Osteoblast (primary cell): ENCODE measurements around the gene BTBD6. TPM values are rescaled to one million over a fixed set of nuclear protein-coding genes. Genes with fewer than 3 reads are reported as not detected.

Experiments
- DNase-seq: peaks from one replicate; pipeline ENCODE4 v3.0.0; 2011; ENCODE audit warnings: low spot score, mixed read lengths; ENCODE audit not compliant: insufficient read length; ENCODE audit errors: missing footprints
- H2AFZ ChIP-seq: 2 replicates; pipeline ENCODE4 v1.6.0; 2011; ENCODE audit warnings: mild to moderate bottlenecking, low read length
- H3K27ac ChIP-seq: 2 replicates; pipeline ENCODE4 v1.5.1; 2011; ENCODE audit warnings: mild to moderate bottlenecking, low read depth, low read length, moderate library complexity
- H3K27me3 ChIP-seq: 2 replicates; pipeline ENCODE4 v1.6.0; 2012; ENCODE audit warnings: mild to moderate bottlenecking, control low read depth, inconsistent platforms, low read length, moderate library complexity; ENCODE audit not compliant: insufficient read depth
- H3K36me3 ChIP-seq: 2 replicates; pipeline ENCODE4 v1.5.1; 2011; ENCODE audit warnings: mild to moderate bottlenecking, low read length, control low read depth, moderate library complexity; ENCODE audit not compliant: insufficient read depth
- H3K4me1 ChIP-seq: 2 replicates; pipeline ENCODE4 v1.5.1; 2011; ENCODE audit warnings: mild to moderate bottlenecking, low read length, control low read depth, moderate library complexity; ENCODE audit not compliant: insufficient read depth
- H3K4me2 ChIP-seq: 2 replicates; pipeline ENCODE4 v1.6.0; 2011; ENCODE audit warnings: mild to moderate bottlenecking, low read length; ENCODE audit not compliant: insufficient read depth
- H3K4me3 ChIP-seq: fragments of 200-600 bp; sonication (generic); 3 replicates; pipeline ENCODE4 v1.5.1; 2012; ENCODE audit warnings: mild to moderate bottlenecking, low read length, inconsistent platforms; ENCODE audit not compliant: insufficient read depth
- H3K79me2 ChIP-seq: 2 replicates; pipeline ENCODE4 v1.6.0; 2012; ENCODE audit warnings: mild to moderate bottlenecking, low read length, control low read depth, inconsistent platforms; ENCODE audit not compliant: insufficient read depth
- H3K9me3 ChIP-seq: 2 replicates; pipeline ENCODE4 v1.5.1; 2011; ENCODE audit warnings: low read depth, low read length, control low read depth
- H4K20me1 ChIP-seq: 2 replicates; pipeline ENCODE4 v1.6.0; 2012; ENCODE audit warnings: mild to moderate bottlenecking, low read length, control low read depth; ENCODE audit not compliant: insufficient read depth
- total RNA-seq: library from RNA; depleted of rRNA; stranded (reverse); fragments of >200 nt; gene quantifications from 2 replicates; pipeline ENCODE4 v1.2.3, GENCODE V29; 2012
- TF ChIP-seq, protein P1 (sequence below): IDR thresholded peaks from 2 replicates; pipeline ENCODE4 v1.5.1; 2011; ENCODE audit warnings: mild to moderate bottlenecking, low read depth, low read length, moderate library complexity; ENCODE audit errors: extremely low read depth

The BTBD6 gene
- total RNA-seq, 1 donor: 54.3 TPM

- H3K36me3 ChIP-seq: no peaks in the 10 kb centered on the region
- H2AFZ ChIP-seq: no peak overlapping the region
- H4K20me1 ChIP-seq: peaks cover 14% of the 10 kb centered on the region
Measured at GRCh38 chr14:105219043-105219612, 29.2 kb upstream of the BTBD6 start.

GRCh38 chr14:105219753-105220152 is 28.6 kb upstream of the BTBD6 start:
- H3K79me2 ChIP-seq: no peaks in the 10 kb centered on the region
- peaks cover 14% of the 10 kb centered on the region for H4K20me1 ChIP-seq
- DNase-seq: no peak
- H3K4me3 ChIP-seq: no peak overlapping the region
- H3K9me3 ChIP-seq: no peaks in the 10 kb centered on the region
- H3K36me3 ChIP-seq: no peaks in the 10 kb centered on the region
- no peak overlapping the region for H3K4me2 ChIP-seq
- H2AFZ ChIP-seq: no peak overlapping the region
- no peak overlapping the region for H3K27ac ChIP-seq
- no peaks in the 10 kb centered on the region for H3K4me1 ChIP-seq
- no peaks in the 10 kb centered on the region for H3K27me3 ChIP-seq
- TF ChIP-seq, protein P1, sequence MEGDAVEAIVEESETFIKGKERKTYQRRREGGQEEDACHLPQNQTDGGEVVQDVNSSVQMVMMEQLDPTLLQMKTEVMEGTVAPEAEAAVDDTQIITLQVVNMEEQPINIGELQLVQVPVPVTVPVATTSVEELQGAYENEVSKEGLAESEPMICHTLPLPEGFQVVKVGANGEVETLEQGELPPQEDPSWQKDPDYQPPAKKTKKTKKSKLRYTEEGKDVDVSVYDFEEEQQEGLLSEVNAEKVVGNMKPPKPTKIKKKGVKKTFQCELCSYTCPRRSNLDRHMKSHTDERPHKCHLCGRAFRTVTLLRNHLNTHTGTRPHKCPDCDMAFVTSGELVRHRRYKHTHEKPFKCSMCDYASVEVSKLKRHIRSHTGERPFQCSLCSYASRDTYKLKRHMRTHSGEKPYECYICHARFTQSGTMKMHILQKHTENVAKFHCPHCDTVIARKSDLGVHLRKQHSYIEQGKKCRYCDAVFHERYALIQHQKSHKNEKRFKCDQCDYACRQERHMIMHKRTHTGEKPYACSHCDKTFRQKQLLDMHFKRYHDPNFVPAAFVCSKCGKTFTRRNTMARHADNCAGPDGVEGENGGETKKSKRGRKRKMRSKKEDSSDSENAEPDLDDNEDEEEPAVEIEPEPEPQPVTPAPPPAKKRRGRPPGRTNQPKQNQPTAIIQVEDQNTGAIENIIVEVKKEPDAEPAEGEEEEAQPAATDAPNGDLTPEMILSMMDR: no peak

More at GRCh38 chr14:105219043-105219612, 29.2 kb upstream of the BTBD6 start:
- H3K79me2 ChIP-seq: no peaks in the 10 kb centered on the region
- H3K27ac ChIP-seq: no peak overlapping the region
- no peak overlapping the region for H3K4me3 ChIP-seq
- DNase-seq: no peak
- no peaks in the 10 kb centered on the region for H3K27me3 ChIP-seq
- H3K4me2 ChIP-seq: no peak overlapping the region
- TF ChIP-seq, protein P1: no peak
- no peaks in the 10 kb centered on the region for H3K4me1 ChIP-seq
- H3K9me3 ChIP-seq: no peaks in the 10 kb centered on the region

GRCh38 chr14:105220699-105221597 is 27.4 kb upstream of the BTBD6 start:
- H3K27ac ChIP-seq: no peak overlapping the region
- peaks cover 5% of the 10 kb centered on the region for H4K20me1 ChIP-seq
- H3K4me3 ChIP-seq: no peak overlapping the region
- H2AFZ ChIP-seq: no peak overlapping the region
- H3K4me2 ChIP-seq: no peak overlapping the region
- no peaks in the 10 kb centered on the region for H3K4me1 ChIP-seq
- H3K27me3 ChIP-seq: no peaks in the 10 kb centered on the region
- H3K36me3 ChIP-seq: no peaks in the 10 kb centered on the region
- H3K79me2 ChIP-seq: no peaks in the 10 kb centered on the region
- no peak for DNase-seq
- H3K9me3 ChIP-seq: no peaks in the 10 kb centered on the region
- TF ChIP-seq, protein P1: no peak

GRCh38 chr14:105221598-105222178 is 26.6 kb upstream of the BTBD6 start:
- no peak overlapping the region for H3K4me3 ChIP-seq
- H4K20me1 ChIP-seq: no peaks in the 10 kb centered on the region
- no peak overlapping the region for H3K27ac ChIP-seq
- H2AFZ ChIP-seq: no peak overlapping the region
- H3K79me2 ChIP-seq: no peaks in the 10 kb centered on the region
- H3K4me1 ChIP-seq: no peaks in the 10 kb centered on the region
- H3K4me2 ChIP-seq: no peak overlapping the region
- H3K36me3 ChIP-seq: no peaks in the 10 kb centered on the region
- DNase-seq: no peak
- no peaks in the 10 kb centered on the region for H3K9me3 ChIP-seq
- TF ChIP-seq, protein P1: no peak
- H3K27me3 ChIP-seq: no peaks in the 10 kb centered on the region
